Astrocyte of the spinal cord (primary cell): ENCODE data around the gene OMD.
A peak's percentile ranks its signal among the peaks of the same experiment; 100 is the strongest.
"Not testable (repeated sequence)": the region's sequence is repeated elsewhere in the genome, so short reads cannot be mapped to it uniquely, and the experiment has no call there.

Experiments
- DNase-seq: peaks from one replicate; pipeline ENCODE4 v3.0.0; 2011; ENCODE audit warnings: low read depth, low spot score
- H3K4me3 ChIP-seq: 2 replicates; pipeline ENCODE4 v1.5.1; 2011; ENCODE audit warnings: low read depth, mild to moderate bottlenecking, low read length, moderate library complexity
- CTCF ChIP-seq: IDR thresholded peaks from 2 replicates; pipeline ENCODE4 v1.5.1; 2012; ENCODE audit warnings: low read depth, mild to moderate bottlenecking, low read length, inconsistent platforms
- in situ Hi-C: cut with HindIII; loops from 2 replicates; pipeline ENCODE4 v1.10.0; 2017; ENCODE audit warnings: low sequenced_read_pairs

Gene OMD

GRCh38 chr9:92425474-92425873 lies 1.2 kb upstream of the OMD start:
- peak; percentile 50 for DNase-seq
- in situ Hi-C loops: no loop called here
- TF ChIP-seq CTCF: no peak
- no peak overlapping the region for H3K4me3 ChIP-seq

- no peak for DNase-seq
- TF ChIP-seq CTCF: no peak
- in situ Hi-C loops: no loop called here
- no peak overlapping the region for H3K4me3 ChIP-seq
Measured at GRCh38 chr9:92423612-92424011, 659 bp downstream of the OMD start.

GRCh38 chr9:92422611-92423338 lies 1.5 kb downstream of the OMD start:
- TF ChIP-seq CTCF: no peak
- in situ Hi-C loops: no loop called here
- no peak for DNase-seq
- no peak overlapping the region for H3K4me3 ChIP-seq

- no peak for DNase-seq
- no peak for TF ChIP-seq CTCF
- H3K4me3 ChIP-seq: no peak overlapping the region
- in situ Hi-C loops: no loop called here
Measured at GRCh38 chr9:92414566-92414965, 9.7 kb downstream of the OMD start.

- DNase-seq, H3K4me3 ChIP-seq, in situ Hi-C loops: not testable (repeated sequence)
Measured at GRCh38 chr9:92411157-92411556, 13.1 kb downstream of the OMD start.

- no peak for DNase-seq
- no peak overlapping the region for H3K4me3 ChIP-seq
- no peak for TF ChIP-seq CTCF
- in situ Hi-C loops: no loop called here
Measured at GRCh38 chr9:92408747-92409478, 15.4 kb downstream of the OMD start.

- no peak for TF ChIP-seq CTCF
- in situ Hi-C loops: no loop called here
Measured at GRCh38 chr9:92407818-92408217, 16.5 kb downstream of the OMD start.

More at GRCh38 chr9:92407818-92408217, 16.5 kb downstream of the OMD start:
- no peak overlapping the region for H3K4me3 ChIP-seq
- DNase-seq: no peak
